ENCODE measurements around the gene MEF2B.

- TF ChIP-seq CTCF (IDR thresholded peaks at IDR 0.05), result no peak
- TF ChIP-seq POLR2A (IDR thresholded peaks at IDR 0.05), result no peak
Measured at GRCh38 chr19:19149435-19149834, 20.6 kb downstream of the MEF2B start.

Data from right lobe of liver (tissue), 4 donors.